ENCODE data around the gene FANCD2OS.
"Not testable (repeated sequence)": the region's sequence is repeated elsewhere in the genome, so short reads cannot be mapped to it uniquely, and the experiment has no call there.

FANCD2OS gene

GRCh38 chr3:10091387-10091786 is 16.7 kb downstream of the FANCD2OS start:
- not testable (repeated sequence) for DNase-seq

GRCh38 chr3:10090774-10091173 is 17.3 kb downstream of the FANCD2OS start:
- DNase-seq: not testable (repeated sequence)

- no peak for DNase-seq
Measured at GRCh38 chr3:10090179-10090578, 17.9 kb downstream of the FANCD2OS start.

GRCh38 chr3:10088256-10088655 is 19.8 kb downstream of the FANCD2OS start:
- DNase-seq: no peak

- no peak for DNase-seq
Measured at GRCh38 chr3:10085738-10086137, 22.3 kb downstream of the FANCD2OS start.

GRCh38 chr3:10081871-10082270 is 26.2 kb downstream of the FANCD2OS start:
- DNase-seq: no peak

- DNase-seq: no peak
Measured at GRCh38 chr3:10074666-10075065, 33.4 kb downstream of the FANCD2OS start.

GRCh38 chr3:10070077-10070476 is 38.0 kb downstream of the FANCD2OS start:
- not testable (repeated sequence) for DNase-seq

GRCh38 chr3:10055097-10055496 is 53.0 kb downstream of the FANCD2OS start:
- DNase-seq: no peak
